HL-60 (cell line): ENCODE results near the gene PIM3.

Experiments
- CTCF ChIP-seq: IDR thresholded peaks from one replicate; pipeline ENCODE4 v1.5.1; 2011; ENCODE audit warnings: low read length, control low read depth, inconsistent platforms; ENCODE audit not compliant: insufficient read depth
- POLR2AphosphoS5 ChIP-seq: IDR thresholded peaks from 2 replicates; pipeline ENCODE4 v1.6.1; 2012; ENCODE audit warnings: low read depth
- REST ChIP-seq: IDR thresholded peaks from 2 replicates; pipeline ENCODE4 v1.6.1; 2012; ENCODE audit warnings: low read depth; ENCODE audit not compliant: insufficient replicate concordance
- SPI1 ChIP-seq: IDR thresholded peaks from 2 replicates; pipeline ENCODE4 v1.6.1; 2012; ENCODE audit warnings: low read depth, mild to moderate bottlenecking, borderline replicate concordance

DNA sequence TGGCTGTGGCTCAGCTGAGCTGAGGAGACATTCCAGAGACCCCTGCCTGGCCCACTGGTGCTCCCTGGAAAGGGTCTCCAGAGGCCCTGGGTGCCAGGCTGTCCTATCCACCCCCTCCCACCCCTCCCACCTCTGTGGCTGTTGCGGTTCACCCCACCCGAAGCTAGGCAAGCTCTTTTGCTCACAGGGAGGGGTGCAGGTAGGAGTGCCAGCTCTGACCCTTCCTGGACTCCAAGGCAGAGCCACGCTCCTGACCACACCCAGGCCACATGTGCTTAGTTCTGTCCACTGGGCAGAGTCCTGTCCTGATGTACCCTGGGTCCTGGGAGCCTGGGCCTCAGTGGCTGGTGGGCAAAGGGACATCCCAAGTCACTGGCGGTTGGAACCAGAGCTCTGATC is 35.5 kb downstream of the PIM3 start:
- TF ChIP-seq CTCF = no peak
- no peak for TF ChIP-seq REST
- no peak for TF ChIP-seq POLR2AphosphoS5
- no peak for TF ChIP-seq SPI1
